RWPE2 (cell line): ENCODE results near the gene MRPL33.

Experiments
- ATAC-seq: fragments of 200-7000 bp; cut with Tn5 transposase; 3 replicates; pipeline ENCODE4 v1.9.1; 2021; ENCODE audit warnings: low read depth
- DNase-seq: peaks from one replicate; pipeline ENCODE4 v3.0.0-alpha.2; 2020; ENCODE audit warnings: low spot score
- H3K27ac ChIP-seq: fragments of 450-650 bp; 2 replicates; pipeline ENCODE4 v1.5.1; 2017; ENCODE audit warnings: mild to moderate bottlenecking; ENCODE audit not compliant: poor library complexity, severe bottlenecking
- H3K27me3 ChIP-seq: fragments of 250-450 bp; sonication (Bioruptor Pico); 2 replicates; pipeline ENCODE4 v1.5.1; 2021; ENCODE audit warnings: mild to moderate bottlenecking, moderate library complexity; ENCODE audit not compliant: insufficient read depth, poor library complexity, severe bottlenecking
- H3K36me3 ChIP-seq: fragments of 250-450 bp; sonication (Bioruptor Pico); 2 replicates; pipeline ENCODE4 v1.5.1; 2020; ENCODE audit warnings: low read depth, mild to moderate bottlenecking, moderate library complexity
- H3K4me1 ChIP-seq: fragments of 250-450 bp; sonication (Bioruptor Pico); 2 replicates; pipeline ENCODE4 v1.5.1; 2021; ENCODE audit warnings: mild to moderate bottlenecking, moderate library complexity; ENCODE audit not compliant: insufficient read depth, poor library complexity, severe bottlenecking
- H3K4me3 ChIP-seq: fragments of 250-450 bp; sonication (Bioruptor Pico); 2 replicates; pipeline ENCODE4 v1.5.1; 2021; ENCODE audit warnings: mild to moderate bottlenecking, moderate library complexity; ENCODE audit not compliant: severe bottlenecking
- H3K9me3 ChIP-seq: fragments of 250-450 bp; sonication (Bioruptor Pico); 2 replicates; pipeline ENCODE4 v1.5.1; 2021; ENCODE audit warnings: mild to moderate bottlenecking, moderate library complexity; ENCODE audit not compliant: severe bottlenecking
- TF ChIP-seq, protein P1 (sequence below): fragments of 450-650 bp; IDR thresholded peaks from one replicate; pipeline ENCODE4 v1.5.1; 2017; ENCODE audit warnings: mild to moderate bottlenecking, moderate library complexity; ENCODE audit not compliant: poor library complexity, severe bottlenecking

MRPL33 gene

DNA sequence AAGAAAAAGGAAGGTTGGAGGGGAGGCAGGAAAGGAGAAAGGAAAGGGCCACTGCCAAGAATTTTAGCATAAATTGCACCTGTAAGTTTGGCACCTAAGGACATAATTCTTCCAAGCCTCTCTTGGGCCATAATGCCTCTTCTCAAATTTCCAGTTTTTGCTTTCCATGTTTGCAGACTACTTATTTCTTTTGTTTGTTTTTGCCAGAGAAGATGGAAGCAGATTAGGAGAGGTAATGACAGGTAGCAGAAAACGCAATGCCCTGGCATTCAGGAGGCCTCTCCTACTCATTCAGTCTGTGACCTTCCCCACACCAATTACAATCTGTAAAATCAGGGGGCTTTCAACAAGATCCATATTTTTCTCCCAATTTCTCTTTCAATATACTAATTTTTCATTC is 56.8 kb downstream of the MRPL33 start:
- H3K9me3 ChIP-seq, result no peaks in the 10 kb centered on the region
- H3K36me3 ChIP-seq, result no peaks in the 10 kb centered on the region
- H3K4me1 ChIP-seq, result peaks cover 4% of the 10 kb centered on the region
- no peak for DNase-seq
- no peak overlapping the region for H3K27ac ChIP-seq
- no peaks in the 10 kb centered on the region for H3K27me3 ChIP-seq
- no peak overlapping the region for H3K4me3 ChIP-seq
- TF ChIP-seq, protein P1, sequence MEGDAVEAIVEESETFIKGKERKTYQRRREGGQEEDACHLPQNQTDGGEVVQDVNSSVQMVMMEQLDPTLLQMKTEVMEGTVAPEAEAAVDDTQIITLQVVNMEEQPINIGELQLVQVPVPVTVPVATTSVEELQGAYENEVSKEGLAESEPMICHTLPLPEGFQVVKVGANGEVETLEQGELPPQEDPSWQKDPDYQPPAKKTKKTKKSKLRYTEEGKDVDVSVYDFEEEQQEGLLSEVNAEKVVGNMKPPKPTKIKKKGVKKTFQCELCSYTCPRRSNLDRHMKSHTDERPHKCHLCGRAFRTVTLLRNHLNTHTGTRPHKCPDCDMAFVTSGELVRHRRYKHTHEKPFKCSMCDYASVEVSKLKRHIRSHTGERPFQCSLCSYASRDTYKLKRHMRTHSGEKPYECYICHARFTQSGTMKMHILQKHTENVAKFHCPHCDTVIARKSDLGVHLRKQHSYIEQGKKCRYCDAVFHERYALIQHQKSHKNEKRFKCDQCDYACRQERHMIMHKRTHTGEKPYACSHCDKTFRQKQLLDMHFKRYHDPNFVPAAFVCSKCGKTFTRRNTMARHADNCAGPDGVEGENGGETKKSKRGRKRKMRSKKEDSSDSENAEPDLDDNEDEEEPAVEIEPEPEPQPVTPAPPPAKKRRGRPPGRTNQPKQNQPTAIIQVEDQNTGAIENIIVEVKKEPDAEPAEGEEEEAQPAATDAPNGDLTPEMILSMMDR, result no peak
- ATAC-seq, result no peak
